Skin of body (tissue), 2 donors: ENCODE measurements around the gene SYN1. TPM values are rescaled to one million over a fixed set of nuclear protein-coding genes. Genes with fewer than 3 reads are reported as not detected.
"Not testable (repeated sequence)": the region's sequence is repeated elsewhere in the genome, so short reads cannot be mapped to it uniquely, and the experiment has no call there.

Experiments used
- DNase-seq: peaks from one replicate; lab custom pipeline; 2025; lab: John Stamatoyannopoulos, UW
- total RNA-seq: library from RNA; depleted of rRNA; stranded (reverse); fragments of >200 nt; gene quantifications from one replicate; pipeline ENCODE4 v1.2.3, GENCODE V29; 2014

SYN1 gene
- total RNA-seq, 1 donor from 2014 or later = 0.30 TPM

DNA sequence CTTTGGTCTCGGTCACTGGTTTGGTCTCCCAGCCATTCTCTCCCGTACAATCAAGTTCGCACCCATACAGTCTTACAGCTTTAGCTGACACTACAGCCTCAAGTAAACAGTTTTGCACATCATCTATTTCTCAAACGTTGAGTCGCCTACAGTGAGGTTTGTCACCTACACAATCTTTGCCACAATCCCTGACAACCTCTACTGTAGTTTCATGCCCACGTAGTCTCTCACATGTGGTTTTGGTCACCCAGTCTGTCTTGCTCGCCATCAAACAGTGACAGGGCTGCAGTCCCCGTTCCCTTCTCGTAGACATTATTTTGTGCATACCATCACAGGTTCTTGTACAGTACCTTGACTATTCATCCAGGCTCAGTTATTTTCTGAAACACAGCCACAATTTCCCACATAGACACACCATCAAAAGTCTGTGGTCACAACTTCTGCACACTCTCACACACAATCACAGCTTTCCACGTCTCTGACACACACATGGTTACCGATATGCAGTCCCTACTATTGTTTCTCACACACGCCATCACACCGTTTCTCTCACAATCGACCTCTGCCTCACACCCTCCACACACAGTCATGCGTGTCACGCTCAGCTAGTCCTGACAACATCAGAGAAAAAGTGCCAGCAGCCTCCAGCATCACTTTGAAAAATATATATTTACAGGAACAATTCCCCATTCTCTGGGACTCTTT is 15.4 kb upstream of the SYN1 start:
- DNase-seq = no peak

DNA sequence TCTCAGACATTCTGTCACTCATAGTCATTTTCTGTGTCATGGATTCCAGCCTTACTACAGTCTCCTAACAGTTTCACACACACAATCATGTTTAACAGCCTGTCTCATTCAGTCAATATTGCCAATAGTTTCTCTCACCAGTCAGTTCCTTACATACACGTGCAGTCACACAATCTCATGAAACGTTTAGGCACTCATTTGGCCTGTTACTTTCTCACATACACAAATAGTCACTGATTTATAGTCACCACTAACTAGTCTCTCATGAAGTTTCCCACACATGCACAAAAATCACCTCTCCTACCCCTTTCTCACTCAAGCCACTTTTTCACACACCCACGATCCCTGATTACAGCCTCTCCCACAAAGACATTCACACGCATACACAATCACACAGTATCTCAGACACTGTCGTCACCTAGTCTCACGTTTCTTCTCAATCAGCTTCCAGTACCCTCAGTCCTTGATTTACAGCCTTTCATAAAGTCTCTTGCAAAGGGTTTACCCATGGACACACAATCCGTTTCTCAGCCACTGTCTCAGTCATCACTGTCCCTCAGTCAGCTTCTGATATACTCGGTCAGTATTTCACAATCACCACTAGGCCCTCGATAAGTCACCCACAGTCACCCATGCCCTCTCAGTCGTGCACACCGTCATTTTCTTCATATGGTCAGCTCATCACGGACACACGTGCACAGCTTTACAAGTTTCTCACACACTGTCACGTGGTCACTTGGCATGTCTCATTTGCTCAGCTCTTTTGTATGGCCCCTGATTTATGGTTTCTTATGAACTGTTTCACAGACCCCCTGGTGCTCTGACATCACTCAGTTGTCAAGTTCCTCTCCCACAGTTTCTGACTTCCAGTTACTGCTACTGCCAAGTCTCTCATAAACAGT is 14.3 kb upstream of the SYN1 start:
- DNase-seq = no peak

DNA sequence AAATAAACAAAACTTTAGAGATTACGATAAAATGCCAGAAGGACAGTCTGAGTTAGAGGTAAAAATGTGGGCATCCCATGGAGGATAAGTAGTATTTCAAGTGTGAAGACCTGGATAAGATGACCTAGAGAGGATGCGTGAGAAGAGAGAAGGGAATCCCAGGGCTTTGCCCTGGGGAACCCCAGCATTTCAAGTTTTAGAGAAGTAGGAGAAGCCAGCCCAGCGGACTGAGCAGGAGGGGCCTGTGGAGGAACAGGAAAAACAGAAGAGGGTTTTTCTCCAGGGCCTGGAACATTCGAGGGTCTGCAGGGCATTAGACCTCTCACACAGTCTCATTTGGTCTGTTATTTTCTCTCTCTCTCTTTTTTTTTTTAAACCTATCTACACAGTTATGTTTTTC is 13.0 kb upstream of the SYN1 start:
- DNase-seq = no peak

- no peak for DNase-seq
Observed at GRCh38 chrX:47631676-47632075, 12.0 kb upstream of the SYN1 start.

DNA sequence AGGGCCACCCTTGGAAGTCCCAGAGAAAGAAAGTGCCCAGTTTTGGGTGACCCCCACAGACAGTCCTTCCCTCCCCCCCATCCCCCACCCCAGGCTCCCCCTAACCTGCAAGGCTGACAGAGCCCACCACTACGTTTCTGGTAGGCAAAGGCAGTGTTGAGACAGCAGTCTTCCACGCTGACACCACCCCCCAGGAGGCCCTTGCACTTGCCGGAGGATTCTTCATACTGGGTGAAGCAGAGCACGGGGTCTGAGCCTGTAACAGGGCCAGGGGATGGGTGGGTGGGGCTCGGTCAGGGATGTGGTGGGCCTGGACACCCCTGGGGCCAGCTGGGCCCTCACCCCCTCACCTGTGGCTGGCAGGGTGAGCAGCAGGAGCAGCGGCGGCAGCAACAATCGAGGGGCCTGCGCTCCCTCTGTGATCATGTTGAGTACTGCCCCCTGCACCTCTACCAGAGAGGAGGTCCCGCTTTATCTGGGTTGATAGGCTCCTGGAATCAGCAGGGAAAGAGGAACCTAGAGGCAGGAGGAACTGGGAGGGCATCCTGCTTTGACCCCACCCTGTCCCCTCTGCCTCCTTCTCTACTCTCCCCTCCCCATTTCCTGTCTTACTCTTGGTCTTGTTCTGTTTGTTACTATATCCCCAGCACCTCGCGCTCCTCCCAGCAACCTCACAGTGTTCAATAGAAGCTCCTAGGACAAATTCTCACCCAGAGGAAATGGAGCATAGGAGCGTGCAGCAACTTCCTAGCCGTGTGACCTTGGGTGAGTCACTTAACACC is 10.0 kb upstream of the SYN1 start, which contains the start of gene CFP:
CFP (minus strand) TSS at position 512 of the 782 bp plus-strand sequence; CDS start at position 426, 86 bp downstream.
- no peak for DNase-seq

DNA sequence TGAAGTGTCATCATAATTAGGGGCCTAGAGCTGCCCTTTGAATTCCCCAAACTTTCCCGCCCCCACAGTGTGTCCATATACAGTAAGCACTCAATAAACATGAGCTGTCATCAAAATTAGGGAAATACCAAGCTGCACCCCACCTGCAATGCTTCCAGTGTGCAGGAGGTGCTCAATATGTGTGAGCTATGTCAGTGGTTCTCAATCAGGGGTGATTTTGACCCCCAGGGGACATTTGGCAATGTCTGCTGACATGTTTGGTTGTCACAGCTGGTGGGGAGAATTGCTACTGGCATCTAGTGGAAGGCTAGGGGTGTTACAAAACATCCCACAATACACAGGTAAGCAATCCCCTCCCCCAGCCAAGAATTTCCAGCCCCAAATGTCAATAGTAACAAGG is 9.3 kb upstream of the SYN1 start:
- DNase-seq = no peak

GRCh38 chrX:47625365-47625764 is 5.7 kb upstream of the SYN1 start:
- DNase-seq = no peak

- DNase-seq = peak; percentile 1
Observed at GRCh38 chrX:47623540-47624027, 3.9 kb upstream of the SYN1 start.

DNA sequence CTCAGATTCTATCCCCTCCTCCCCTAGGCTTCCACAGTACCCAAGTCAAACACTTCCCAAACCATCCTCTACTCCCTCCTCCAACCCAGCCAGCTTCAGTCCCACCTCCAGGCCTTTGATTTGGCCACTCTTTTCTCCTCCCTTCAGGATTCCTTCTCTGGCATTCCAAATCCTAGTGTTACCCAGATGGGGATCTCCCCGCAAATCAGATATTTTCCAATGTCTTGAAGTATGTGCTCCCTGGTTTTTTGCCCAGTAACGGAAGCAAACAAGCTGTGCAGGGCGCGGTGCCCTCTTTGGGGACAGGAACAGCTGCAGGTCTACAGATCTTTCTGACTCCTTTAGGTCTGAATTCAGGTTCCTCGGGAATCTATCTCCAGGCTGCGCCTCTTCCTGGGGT is 2.2 kb upstream of the SYN1 start:
- DNase-seq = no peak

DNA sequence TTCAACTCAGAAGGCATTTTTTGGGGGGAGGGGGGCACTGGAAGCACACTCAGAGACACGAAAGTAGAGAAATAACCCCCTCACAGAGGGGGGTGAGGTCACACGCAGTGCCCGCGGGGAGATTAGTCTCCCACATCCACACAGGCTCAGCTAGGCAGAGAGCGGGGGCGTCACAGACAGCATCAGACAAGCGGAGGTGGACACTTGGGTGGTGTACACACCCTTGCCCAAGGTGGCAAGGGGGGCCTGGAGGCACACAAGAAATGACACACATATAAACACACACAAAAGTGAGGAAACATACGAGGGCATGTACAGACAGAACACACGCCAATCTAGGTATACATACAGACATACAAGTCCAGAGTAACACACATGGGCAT is 637 bp upstream of the SYN1 start:
- DNase-seq = no peak

GRCh38 chrX:47618923-47619485 is 653 bp downstream of the SYN1 start:
- no peak for DNase-seq

DNA sequence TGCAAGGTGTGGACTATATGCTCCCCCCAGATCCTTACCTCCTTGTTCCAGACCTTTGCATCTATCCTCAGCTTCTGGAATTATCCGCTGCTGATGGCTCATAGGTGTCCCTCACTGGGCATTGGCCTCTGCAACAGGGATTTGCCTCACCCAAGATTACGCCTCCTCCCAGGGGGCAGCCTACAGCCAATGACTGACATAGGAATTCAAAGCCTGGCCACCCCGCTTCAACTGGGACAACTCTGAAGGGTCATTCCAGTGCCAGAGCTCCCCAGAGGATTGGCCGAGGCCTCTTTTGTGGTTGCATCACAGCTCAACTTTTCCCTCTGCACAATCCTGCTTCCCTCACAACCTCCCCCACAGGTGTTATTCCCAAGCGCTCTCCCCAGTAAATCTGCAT is 5.0 kb downstream of the SYN1 start:
- DNase-seq = no peak

DNA sequence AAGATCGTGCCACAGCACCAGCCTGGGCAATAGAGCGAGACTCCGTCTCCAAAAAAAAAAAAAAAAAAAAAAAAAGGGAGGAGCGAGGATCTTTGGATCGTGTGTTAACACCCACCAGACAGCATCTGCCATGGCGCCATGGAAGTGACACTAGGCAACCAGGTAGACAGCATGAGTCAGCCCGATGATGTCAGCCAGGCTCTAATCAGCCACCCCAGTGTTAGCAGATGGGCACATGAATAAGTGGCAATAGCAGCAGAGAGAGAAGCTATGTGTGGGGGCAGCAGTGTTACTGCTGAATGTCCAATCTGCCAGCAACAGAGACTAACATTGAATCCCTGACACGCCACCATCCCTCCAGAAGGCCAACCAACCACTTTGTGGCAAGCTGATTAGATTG is 6.6 kb downstream of the SYN1 start:
- no peak for DNase-seq

GRCh38 chrX:47612418-47612817 is 7.2 kb downstream of the SYN1 start:
- DNase-seq = no peak

DNA sequence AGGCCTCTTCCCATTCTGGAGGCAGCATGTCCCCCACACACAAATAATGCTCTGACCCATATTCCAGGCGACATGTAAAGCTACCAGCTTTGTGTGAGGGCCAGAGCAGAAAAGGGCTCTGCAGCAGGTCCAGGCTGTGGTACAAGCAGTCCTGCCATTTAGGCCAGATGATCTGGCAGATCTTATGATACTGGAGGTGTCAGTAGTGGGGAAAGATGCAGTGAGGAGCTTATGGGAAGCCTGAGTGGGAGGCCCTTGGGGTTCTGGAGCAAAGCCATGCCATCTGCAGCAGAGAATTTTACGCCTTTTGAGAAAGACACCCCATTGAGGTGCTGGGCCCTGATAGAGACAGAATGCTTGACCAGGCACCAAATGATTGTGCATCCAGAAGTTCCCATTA is 7.7 kb downstream of the SYN1 start:
- no peak for DNase-seq

- DNase-seq = no peak
Observed at GRCh38 chrX:47611489-47611888, 8.2 kb downstream of the SYN1 start.

- no peak for DNase-seq
Observed at GRCh38 chrX:47610511-47610910, 9.1 kb downstream of the SYN1 start.

- no peak for DNase-seq
Observed at GRCh38 chrX:47608130-47608810, 11.4 kb downstream of the SYN1 start.

DNA sequence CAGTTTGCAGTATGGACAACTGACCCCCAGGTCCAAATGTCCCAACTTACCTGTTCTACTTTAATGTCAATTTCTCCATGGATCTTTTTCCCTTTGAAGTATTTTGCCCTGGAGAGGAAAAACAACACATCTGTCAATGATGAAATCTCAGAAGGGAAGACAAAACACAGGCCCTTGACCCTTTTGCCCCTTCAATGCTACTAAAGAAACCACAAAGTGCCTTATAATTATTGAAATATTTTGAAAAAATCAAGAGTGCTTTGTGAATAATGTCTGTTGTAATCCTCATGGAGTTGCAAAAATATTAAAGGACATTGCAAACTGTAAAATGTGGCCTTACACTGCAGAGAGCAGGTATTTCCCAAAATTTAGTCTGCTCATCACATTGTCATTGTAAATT is 12.6 kb downstream of the SYN1 start:
- no peak for DNase-seq

GRCh38 chrX:47605024-47605423 is 14.6 kb downstream of the SYN1 start:
- no peak for DNase-seq

DNA sequence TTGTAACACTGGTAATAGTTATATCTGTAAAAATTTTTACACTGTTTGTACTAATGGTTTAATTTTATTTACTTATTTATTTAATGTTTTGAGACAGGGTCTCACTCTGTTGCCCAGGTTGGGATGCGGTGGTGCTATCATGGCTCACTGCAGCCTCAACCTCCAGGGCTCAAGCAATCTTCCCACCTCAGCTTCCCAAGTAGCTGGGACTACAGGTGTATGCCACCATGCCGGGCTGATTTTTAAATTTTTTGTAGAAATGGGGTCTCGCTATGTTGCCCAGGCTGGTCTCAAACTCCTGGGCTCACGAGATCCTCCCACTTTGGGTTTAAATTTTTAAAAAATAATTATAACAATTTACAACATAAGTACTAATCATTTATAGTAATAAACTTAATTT is 16.5 kb downstream of the SYN1 start:
- not testable (repeated sequence) for DNase-seq
